GM12872 (cell line): Measurements from ENCODE around the gene PTPN14.

Source experiments
- CTCF ChIP-seq: IDR thresholded peaks from 3 replicates; pipeline ENCODE4 v1.5.1; 2011; ENCODE audit warnings: low read depth, mild to moderate bottlenecking, low read length, moderate library complexity; ENCODE audit not compliant: insufficient read depth

The PTPN14 gene

GRCh38 chr1:214491468-214492146 lies 59.8 kb downstream of the PTPN14 start:
- no peak for TF ChIP-seq CTCF

DNA sequence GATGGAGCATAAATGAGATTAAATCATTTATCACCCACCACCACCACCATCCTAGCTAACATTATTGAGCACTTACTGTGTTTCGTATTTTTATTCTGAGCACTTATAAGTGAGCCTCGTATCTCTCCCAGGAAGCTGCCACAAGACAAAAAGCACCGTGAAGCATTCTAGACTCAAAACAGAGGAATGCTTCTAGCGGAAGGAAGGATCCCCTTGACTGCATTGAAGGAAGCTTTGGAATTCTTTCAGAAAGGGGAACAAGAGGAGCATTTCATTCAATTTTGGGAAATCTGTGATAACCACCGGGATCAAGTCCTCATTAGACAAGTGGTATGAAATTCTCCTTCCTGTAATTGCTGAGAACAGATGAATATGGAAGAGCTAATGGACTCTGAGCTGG lies 66.3 kb downstream of the PTPN14 start:
- TF ChIP-seq CTCF: no peak

GRCh38 chr1:214476986-214477870 lies 74.2 kb downstream of the PTPN14 start:
- no peak for TF ChIP-seq CTCF

- no peak for TF ChIP-seq CTCF
These were observed 75.0 kb downstream of the PTPN14 start for GRCh38 chr1:214476229-214476985.

GRCh38 chr1:214475746-214476145 lies 75.7 kb downstream of the PTPN14 start:
- no peak for TF ChIP-seq CTCF

- no peak for TF ChIP-seq CTCF
These were observed 76.1 kb downstream of the PTPN14 start for GRCh38 chr1:214475331-214475730.

GRCh38 chr1:214474467-214474866 lies 76.9 kb downstream of the PTPN14 start:
- TF ChIP-seq CTCF: no peak
